ENCODE measurements around the gene PSMB10. TPM values are rescaled to one million over a fixed set of nuclear protein-coding genes. Genes with fewer than 3 reads are reported as not detected.

The PSMB10 gene
- total RNA-seq (2022; extraction: Qiagen RNA extraction), result 35.7 to 57.9 TPM (median 49.6 TPM) in 5 replicates

DNA sequence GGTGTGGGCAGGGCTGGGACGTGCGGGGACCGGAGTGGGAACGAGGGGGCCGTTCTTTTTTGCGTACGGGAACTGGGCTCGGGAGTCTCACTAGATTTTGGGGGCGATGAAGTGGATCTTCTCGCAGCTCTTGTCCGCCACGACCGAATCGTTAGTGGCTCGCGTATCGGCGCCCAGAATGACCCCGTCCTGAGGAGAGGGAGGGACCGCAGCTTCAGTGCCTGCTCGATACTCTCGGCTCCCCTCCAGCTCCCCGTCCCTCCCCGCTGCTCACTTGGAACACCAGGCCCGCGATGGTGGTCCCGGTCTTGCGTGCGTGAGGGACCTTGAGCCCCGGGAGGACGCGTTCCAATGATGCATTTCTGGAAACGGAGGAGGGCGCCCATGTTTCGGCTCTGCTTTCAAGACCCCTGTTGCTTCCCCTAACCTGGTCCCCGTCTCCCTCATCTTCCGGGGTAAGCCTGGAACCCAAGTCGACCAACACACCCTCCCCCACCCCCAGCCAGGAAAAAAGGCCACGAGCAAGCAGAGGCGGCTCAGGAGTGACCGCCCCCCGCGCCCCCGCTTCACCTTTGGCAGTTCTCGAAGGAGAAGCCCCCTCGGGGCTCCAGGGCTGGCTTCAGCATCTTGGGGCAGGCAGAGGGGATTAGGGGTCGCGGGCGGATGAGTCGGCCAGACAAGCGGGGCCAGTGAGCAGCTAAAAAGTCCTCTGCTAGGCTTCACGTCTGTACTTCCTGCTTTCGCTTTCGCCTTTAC is at the start of gene PSMB10:
TSS of gene PSMB10 (minus strand) at position 727 of the 756 bp plus-strand sequence. CDS start at position 626, 101 bp downstream.

DNA sequence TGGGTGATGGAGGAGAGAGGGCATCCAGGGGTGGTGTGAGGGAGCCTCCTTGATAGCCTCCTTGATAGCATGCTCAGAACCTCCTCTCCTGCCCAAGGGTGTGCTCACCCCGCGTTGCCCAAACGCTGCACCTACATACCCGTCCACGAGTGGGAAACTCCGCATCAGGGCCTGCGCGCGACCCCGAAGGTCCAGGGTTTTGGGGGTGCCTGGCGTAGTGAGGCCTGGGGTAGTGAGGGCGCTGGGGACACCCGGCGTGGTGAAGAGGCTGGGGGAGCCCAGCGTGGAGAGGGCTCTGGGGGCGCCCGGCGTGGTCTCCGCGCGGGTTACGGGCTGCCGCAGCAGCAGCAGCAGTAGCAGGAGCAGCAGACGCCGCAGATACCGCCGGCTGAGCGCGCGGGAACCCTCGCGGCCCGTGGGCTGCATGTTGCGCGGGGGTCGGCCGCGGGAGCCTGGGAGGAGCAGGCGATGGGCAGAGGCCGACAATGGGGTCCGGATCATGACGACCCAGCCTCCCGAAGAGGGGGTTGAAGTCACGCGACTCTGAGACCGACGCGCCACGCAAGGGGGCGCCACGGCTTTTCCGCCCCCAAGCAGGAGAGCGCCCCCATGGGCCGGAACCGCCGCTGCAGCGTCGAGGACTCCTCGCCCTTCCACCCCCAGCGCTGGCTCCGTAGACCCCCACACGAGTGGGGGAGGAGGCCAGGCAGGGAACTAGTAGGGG is 43.5 kb upstream of the PSMB10 start, which contains the start of gene DPEP3:
TSS of gene DPEP3 (minus strand) at position 545 of the 724 bp plus-strand sequence. CDS start at position 426, 119 bp downstream.

DNA sequence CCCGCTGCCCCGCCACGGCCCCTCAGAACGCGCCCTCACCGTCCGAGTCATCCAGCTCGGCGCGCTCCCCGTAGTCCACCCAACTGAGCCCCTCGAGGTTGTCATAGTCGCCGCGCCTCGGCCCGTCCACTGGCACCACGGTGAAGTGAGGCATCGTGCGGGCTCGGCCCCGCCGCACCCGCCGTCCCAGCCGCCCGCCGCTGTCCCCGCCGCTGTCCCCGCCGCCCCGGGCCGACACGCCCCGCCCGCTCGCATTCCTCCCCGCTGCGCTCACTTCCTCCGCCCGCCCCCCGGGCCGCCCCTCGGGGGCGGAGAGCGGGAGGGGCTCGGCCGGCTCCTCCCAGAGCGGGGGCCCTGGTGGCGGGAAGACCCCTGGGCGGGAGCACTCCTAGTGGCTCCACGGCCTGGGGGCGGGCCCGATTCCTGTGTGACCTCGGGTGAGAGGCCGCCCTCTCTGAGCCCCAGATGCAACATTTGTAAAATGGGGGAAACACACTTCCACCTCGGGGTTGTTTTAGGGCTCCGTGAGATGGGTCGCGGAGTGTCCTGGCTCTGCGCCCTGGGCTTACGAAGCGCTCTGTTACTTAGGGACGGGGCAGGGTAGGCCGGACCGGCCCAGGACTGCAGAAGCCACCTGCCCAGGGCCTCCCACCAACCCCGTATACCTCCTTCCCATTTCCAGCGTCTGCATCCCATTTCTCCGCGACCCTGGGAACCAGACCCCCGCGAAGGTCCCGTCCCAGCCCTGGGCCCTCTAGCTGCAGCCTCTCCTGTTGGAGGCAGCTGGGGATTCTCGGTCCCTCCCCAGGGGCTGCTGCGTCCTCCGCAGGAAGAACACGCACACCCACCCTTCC is 32.0 kb upstream of the PSMB10 start, which contains the start of gene SLC12A4:
TSS of gene SLC12A4 (minus strand) at position 238 of the 854 bp plus-strand sequence. CDS start at position 154, 84 bp downstream.

DNA sequence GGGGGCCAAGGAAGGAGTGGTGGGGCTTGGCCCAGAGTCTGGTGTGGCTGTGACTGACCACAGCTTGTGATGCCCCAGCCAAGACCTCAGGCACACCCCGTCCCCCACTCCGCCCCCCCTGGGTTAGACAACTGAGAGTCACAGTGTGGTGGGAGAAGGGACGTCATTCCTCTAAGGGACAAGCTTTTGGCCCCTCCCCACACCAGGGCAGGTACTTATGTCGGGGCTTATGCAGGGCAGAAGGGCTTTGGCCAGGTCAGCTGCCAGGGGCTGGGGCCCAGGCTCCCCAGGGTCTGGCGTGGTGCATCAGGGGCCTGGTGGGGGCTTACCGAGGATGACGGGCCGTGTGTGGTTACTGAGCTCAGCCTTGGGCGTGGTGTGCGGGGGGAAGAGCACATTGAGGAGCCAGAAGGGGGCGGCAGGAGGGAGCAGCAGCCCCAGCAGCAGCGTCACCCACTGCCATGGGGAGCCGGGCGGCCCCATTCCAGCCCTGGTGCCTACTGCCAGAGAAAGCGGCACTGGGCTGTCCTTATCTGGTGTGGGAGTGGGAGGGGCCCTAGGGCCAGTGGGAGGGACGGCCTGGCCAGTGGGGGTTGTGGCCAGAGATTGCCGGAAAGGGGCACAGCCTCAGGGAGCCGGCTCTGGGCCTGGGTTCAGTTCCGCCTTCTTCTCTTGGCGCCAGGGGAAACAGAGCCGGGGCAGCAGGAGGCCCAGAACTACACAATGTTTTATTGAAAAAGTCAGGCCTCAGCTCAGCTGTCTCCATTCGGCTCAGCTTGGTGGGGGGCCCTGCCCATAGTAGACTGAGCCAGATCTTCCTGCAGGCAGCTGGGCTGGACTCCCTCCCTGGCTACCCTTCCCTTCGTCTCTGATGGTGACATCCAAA is 7.2 kb upstream of the PSMB10 start, which contains the start of gene LCAT:
TSS of gene LCAT (minus strand) at position 502 of the 886 bp plus-strand sequence. CDS start at position 483, 19 bp downstream.

DNA sequence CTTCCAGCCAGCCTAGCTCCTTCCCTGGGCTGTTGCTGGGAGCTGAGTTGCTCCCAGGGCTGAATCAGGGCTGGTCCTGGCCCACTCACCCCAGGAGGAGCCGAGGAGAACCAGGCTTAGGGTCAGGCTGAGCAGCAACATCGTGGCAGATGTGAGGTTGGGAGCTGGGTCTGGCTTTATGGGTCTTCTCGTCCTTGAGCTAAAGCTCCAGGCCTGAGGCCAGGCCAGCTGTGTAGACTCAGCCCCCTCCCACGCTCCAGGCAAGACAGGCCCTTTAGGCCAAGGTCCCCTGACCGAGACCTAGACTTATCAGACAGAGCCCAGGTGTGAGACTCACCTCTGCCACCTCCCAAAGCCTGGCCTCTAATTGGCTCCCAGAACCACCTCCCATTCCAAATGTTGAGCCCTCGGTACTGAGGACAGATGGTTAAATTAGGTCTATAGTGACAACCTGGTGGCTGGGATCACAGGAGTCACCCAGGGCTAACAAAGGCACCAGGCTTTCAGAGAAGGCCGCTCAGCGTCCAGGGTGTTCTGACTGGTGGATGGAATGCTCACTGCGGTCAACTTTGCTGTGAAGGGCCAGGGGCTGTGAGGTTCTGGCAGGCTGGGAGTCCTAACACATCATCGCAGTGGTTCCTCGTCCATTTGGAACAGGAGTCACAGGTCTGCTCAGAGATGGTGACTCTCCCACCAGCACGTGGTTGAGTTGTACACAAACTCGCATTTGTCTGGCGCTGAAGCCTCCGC is 4.8 kb downstream of the PSMB10 start, which contains the start of gene CTRL:
TSS of gene CTRL (minus strand) at position 151 of the 750 bp plus-strand sequence. CDS start at position 141, 10 bp downstream.

DNA sequence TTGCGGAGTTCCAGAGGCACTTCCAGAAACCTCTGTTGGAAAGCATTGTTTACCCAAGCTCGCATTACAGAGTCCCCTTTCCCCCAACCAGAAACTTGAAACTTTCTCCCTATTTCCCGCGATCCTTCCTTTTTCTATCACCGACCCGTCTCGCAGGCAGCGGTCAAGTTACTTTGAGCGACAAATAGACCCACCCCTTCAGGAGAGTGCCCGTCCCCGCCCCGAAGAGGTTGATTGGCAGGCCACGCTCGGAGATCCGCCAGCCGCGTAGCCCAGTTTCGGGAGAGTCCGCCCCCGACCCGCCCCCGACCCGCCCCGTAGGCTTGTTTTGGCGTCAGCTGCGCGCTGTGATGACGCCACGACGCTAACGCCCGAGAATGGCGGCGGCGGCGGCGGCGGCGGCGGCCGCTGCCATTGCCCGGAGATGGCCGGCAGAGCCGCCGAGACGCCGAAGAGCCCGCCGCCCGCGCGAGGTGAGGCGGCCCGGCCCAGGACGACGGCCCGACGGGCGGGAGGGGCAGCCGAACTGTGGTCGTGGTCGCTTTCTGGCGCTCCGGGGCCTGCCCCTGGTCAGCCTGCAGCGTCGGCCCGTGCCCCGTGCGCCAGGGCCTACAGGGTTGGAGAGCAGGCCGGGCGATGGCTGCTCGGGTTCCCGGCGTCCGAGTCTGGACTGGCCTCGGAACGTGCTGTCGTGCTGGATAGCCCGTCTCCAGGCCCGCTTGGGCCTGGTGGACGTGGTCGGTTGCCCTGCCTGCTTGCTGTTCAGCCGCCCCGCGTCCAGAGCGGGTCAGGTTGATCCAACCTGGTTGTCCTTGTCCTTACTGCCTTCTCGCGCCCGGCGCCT is 43.5 kb downstream of the PSMB10 start, which contains the start of gene PSKH1:
TSS of gene PSKH1 (plus strand) at position 356 of the 844 bp plus-strand sequence. CDS start 15,496 bp downstream, outside the sequence.

DNA sequence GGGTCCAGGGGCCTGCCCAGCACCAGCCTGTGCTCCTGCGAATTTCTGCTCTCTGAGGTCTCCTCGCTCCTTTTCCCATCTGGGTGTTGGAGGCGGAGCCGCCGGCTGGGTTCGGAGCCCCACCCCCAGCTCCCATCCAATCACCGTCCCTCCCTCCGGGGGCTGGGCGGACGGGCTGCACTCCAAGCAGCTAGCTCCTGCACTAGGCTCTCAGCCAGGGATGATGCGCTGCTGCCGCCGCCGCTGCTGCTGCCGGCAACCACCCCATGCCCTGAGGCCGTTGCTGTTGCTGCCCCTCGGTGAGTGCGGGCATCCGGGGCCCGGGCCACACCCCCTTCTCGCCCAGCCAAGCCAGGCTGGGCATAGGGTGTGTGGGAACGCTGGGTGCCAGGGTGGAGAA is 52.0 kb downstream of the PSMB10 start, which contains the start of gene NRN1L:
TSS of gene NRN1L (plus strand) at position 202 of the 400 bp plus-strand sequence. CDS start at position 221, 19 bp downstream.

Other genes with a start within 250 kb of the PSMB10 start
- 15.8 to 18.5 TPM (median 16.2 TPM) in 5 replicates for gene GFOD2, start 217.5 kb downstream of the PSMB10 start, total RNA-seq (2022; extraction: Qiagen RNA extraction)
- 8.2 to 9.6 TPM (median 8.8 TPM) in 5 replicates for gene RANBP10, start 130.3 kb downstream of the PSMB10 start, total RNA-seq (2022; extraction: Qiagen RNA extraction)
- gene TSNAXIP1, start 130.0 kb downstream of the PSMB10 start, total RNA-seq (2022; extraction: Qiagen RNA extraction), result 0.31 to 0.78 TPM (median 0.48 TPM) in 5 replicates
- 30.7 to 42.9 TPM (median 39.1 TPM) in 5 replicates for gene THAP11, start 94.5 kb downstream of the PSMB10 start, total RNA-seq (2022; extraction: Qiagen RNA extraction)
- gene NUTF2, start 89.9 kb downstream of the PSMB10 start, total RNA-seq (2022; extraction: Qiagen RNA extraction), result 230 to 249 TPM (median 238 TPM) in 5 replicates
- 24.3 to 27.5 TPM (median 26.6 TPM) in 5 replicates for gene CENPT, start 89.2 kb downstream of the PSMB10 start, total RNA-seq (2022; extraction: Qiagen RNA extraction)
- 55.4 to 57.6 TPM (median 56.0 TPM) in 5 replicates for gene EDC4, start 63.8 kb downstream of the PSMB10 start, total RNA-seq (2022; extraction: Qiagen RNA extraction)
- gene NRN1L, start 52.0 kb downstream of the PSMB10 start, total RNA-seq (2022; extraction: Qiagen RNA extraction), result 0.17 to 0.32 TPM (median 0.23 TPM) in 3 of 5 replicates, not detected in the others
- 13.2 to 16.0 TPM (median 14.7 TPM) in 5 replicates for gene PSKH1, start 43.6 kb downstream of the PSMB10 start, total RNA-seq (2022; extraction: Qiagen RNA extraction)
- gene CTRL, start 5.0 kb downstream of the PSMB10 start, total RNA-seq (2022; extraction: Qiagen RNA extraction), result 1.1 to 2.0 TPM (median 1.5 TPM) in 5 replicates
- 8.2 to 13.3 TPM (median 11.3 TPM) in 5 replicates for gene LCAT, start 7.3 kb upstream of the PSMB10 start, total RNA-seq (2022; extraction: Qiagen RNA extraction)
- 26.4 to 33.2 TPM (median 30.0 TPM) in 5 replicates for gene SLC12A4, start 31.8 kb upstream of the PSMB10 start, total RNA-seq (2022; extraction: Qiagen RNA extraction)
- gene DPEP3, start 43.6 kb upstream of the PSMB10 start, total RNA-seq (2022; extraction: Qiagen RNA extraction), result not detected in 5 replicates
- not detected in 5 replicates for gene DPEP2, start 62.6 kb upstream of the PSMB10 start, total RNA-seq (2022; extraction: Qiagen RNA extraction)
- not detected in 5 replicates for gene DPEP2NB, start 79.1 kb upstream of the PSMB10 start, total RNA-seq (2022; extraction: Qiagen RNA extraction)
- 18.4 to 21.0 TPM (median 20.7 TPM) in 5 replicates for gene DDX28, start 86.4 kb upstream of the PSMB10 start, total RNA-seq (2022; extraction: Qiagen RNA extraction)
- gene DUS2, start 86.4 kb upstream of the PSMB10 start, total RNA-seq (2022; extraction: Qiagen RNA extraction), result 16.6 to 18.5 TPM (median 17.3 TPM) in 5 replicates
- 12.8 to 16.1 TPM (median 14.0 TPM) in 5 replicates for gene NFATC3, start 148.5 kb upstream of the PSMB10 start, total RNA-seq (2022; extraction: Qiagen RNA extraction)

All from A549 treated with Hydrocortisone at 1 μM for 4 hours (cell line).